ENCODE data around the gene CFAP73.
A peak's percentile ranks its signal among the peaks of the same experiment; 100 is the strongest.

The CFAP73 gene

GRCh38 chr12:113171543-113171942, 22.0 kb downstream of the CFAP73 start:
- peaks cover 3% of the 10 kb centered on the region for H3K79me2 ChIP-seq
- H3K4me2 ChIP-seq (ENCODE audit: low read length): no peak overlapping the region
- H3K27ac ChIP-seq: no peak overlapping the region
- H3K4me3 ChIP-seq (ENCODE audit: low read depth, low read length): no peak overlapping the region
- no peaks in the 10 kb centered on the region for H3K27me3 ChIP-seq (ENCODE audit: control insufficient read depth, insufficient read depth, low read length)
- no peak overlapping the region for H2AFZ ChIP-seq
- H3K4me1 ChIP-seq: peaks cover 20% of the 10 kb centered on the region
- no peak for TF ChIP-seq CTCF (IDR thresholded peaks at IDR 0.05)
- no peaks in the 10 kb centered on the region for H3K9me3 ChIP-seq (ENCODE audit: control insufficient read depth, low read length)
- no peak overlapping the region for H3K9ac ChIP-seq
- H3K36me3 ChIP-seq (ENCODE audit: control insufficient read depth, insufficient read depth, low read length): no peaks in the 10 kb centered on the region

- no peak for TF ChIP-seq CTCF (IDR thresholded peaks at IDR 0.05)
Measured at GRCh38 chr12:113172185-113172584, 22.7 kb downstream of the CFAP73 start.

GRCh38 chr12:113173081-113173698, 23.7 kb downstream of the CFAP73 start:
- Histone ChIP-seq H3K27me3 (ENCODE audit: control insufficient read depth, insufficient read depth, low read length) (no peaks in the 10 kb centered on the region), H3K27ac (peak overlapping the region; percentile 40), H3K9me3 (ENCODE audit: control insufficient read depth, low read length) (no peaks in the 10 kb centered on the region), H3K36me3 (ENCODE audit: control insufficient read depth, insufficient read depth, low read length) (no peaks in the 10 kb centered on the region), H2AFZ (no peak overlapping the region), H3K4me2 (ENCODE audit: low read length) (no peak overlapping the region), H3K9ac (no peak overlapping the region), H3K4me3 (ENCODE audit: low read depth, low read length) (no peak overlapping the region), H3K79me2 (peaks cover 3% of the 10 kb centered on the region), H3K4me1 (peaks cover 12% of the 10 kb centered on the region)
- TF ChIP-seq CTCF (IDR thresholded peaks at IDR 0.05): no peak

More at GRCh38 chr12:113172185-113172584, 22.7 kb downstream of the CFAP73 start:
- Histone ChIP-seq H3K79me2 (peaks cover 3% of the 10 kb centered on the region), H2AFZ (no peak overlapping the region), H3K4me2 (ENCODE audit: low read length) (no peak overlapping the region), H3K9ac (no peak overlapping the region), H3K9me3 (ENCODE audit: control insufficient read depth, low read length) (no peaks in the 10 kb centered on the region), H3K4me3 (ENCODE audit: low read depth, low read length) (no peak overlapping the region), H3K36me3 (ENCODE audit: control insufficient read depth, insufficient read depth, low read length) (no peaks in the 10 kb centered on the region), H3K27ac (peak overlapping the region; percentile 40), H3K4me1 (peaks cover 20% of the 10 kb centered on the region), H3K27me3 (ENCODE audit: control insufficient read depth, insufficient read depth, low read length) (no peaks in the 10 kb centered on the region)

- Histone ChIP-seq H3K27ac (no peak overlapping the region), H3K79me2 (peaks cover 3% of the 10 kb centered on the region), H3K4me2 (ENCODE audit: low read length) (no peak overlapping the region), H3K27me3 (ENCODE audit: control insufficient read depth, insufficient read depth, low read length) (no peaks in the 10 kb centered on the region), H2AFZ (no peak overlapping the region), H3K4me1 (peaks cover 6% of the 10 kb centered on the region), H3K9ac (no peak overlapping the region), H3K36me3 (ENCODE audit: control insufficient read depth, insufficient read depth, low read length) (no peaks in the 10 kb centered on the region), H3K4me3 (ENCODE audit: low read depth, low read length) (no peak overlapping the region), H3K9me3 (ENCODE audit: control insufficient read depth, low read length) (no peaks in the 10 kb centered on the region)
- TF ChIP-seq CTCF (IDR thresholded peaks at IDR 0.05): peak; percentile 99
Measured at GRCh38 chr12:113174461-113175384, 25.2 kb downstream of the CFAP73 start.

Measured in parathyroid adenoma (tissue), 2 donors.